ENCODE measurements around the gene SERPINA3. TPM values are rescaled to one million over a fixed set of nuclear protein-coding genes. Genes with fewer than 3 reads are reported as not detected.

The SERPINA3 gene
- total RNA-seq, 1 experiment from 2014 or later: not detected

- intact Hi-C loops (cut with micrococcal nuclease): no loop called here
- Histone ChIP-seq H3K9ac (ENCODE audit: low read length) (no peak overlapping the region), H3K36me3 (ENCODE audit: low read depth, low read length) (no peaks in the 10 kb centered on the region), H3K4me2 (ENCODE audit: low read length) (no peak overlapping the region), H3K9me2 (replicated peaks; ENCODE audit: low read length) (no peaks in the 10 kb centered on the region), H3K79me2 (ENCODE audit: low read length) (no peaks in the 10 kb centered on the region), H3K9me3 (ENCODE audit: low read length) (peaks cover 11% of the 10 kb centered on the region; the same call in 1 of the 2 replicates), H3K4me3 (ENCODE audit: low read length) (no peak overlapping the region), H4K20me1 (ENCODE audit: low read length) (no peaks in the 10 kb centered on the region), H3K4me1 (ENCODE audit: insufficient read depth, low read length) (no peaks in the 10 kb centered on the region), H2AFZ (ENCODE audit: low read length) (no peak overlapping the region), H3F3A (ENCODE audit: low read length, unreplicated experiment) (no peaks in the 10 kb centered on the region), H3K27ac (ENCODE audit: low read length) (no peak overlapping the region), H3K27me3 (ENCODE audit: low read length) (no peaks in the 10 kb centered on the region)
- CTCF ChIA-PET: no interaction called here
- TF ChIP-seq EZH2 (IDR thresholded peaks at IDR 0.05; ENCODE audit: low read length, unreplicated experiment): no peak
- no peak for TF ChIP-seq EZH2phosphoT487 (IDR thresholded peaks at IDR 0.05; ENCODE audit: borderline replicate concordance, low read length)
- DNase-seq: no peak
- POLR2A ChIA-PET (ENCODE audit: unreplicated experiment): no interaction called here
- no peak for ATAC-seq
- no TSS peak for BruUV-seq (replicated peaks)
These were observed 3.8 kb downstream of the SERPINA3 start for GRCh38 chr14:94615823-94616570.

DNA sequence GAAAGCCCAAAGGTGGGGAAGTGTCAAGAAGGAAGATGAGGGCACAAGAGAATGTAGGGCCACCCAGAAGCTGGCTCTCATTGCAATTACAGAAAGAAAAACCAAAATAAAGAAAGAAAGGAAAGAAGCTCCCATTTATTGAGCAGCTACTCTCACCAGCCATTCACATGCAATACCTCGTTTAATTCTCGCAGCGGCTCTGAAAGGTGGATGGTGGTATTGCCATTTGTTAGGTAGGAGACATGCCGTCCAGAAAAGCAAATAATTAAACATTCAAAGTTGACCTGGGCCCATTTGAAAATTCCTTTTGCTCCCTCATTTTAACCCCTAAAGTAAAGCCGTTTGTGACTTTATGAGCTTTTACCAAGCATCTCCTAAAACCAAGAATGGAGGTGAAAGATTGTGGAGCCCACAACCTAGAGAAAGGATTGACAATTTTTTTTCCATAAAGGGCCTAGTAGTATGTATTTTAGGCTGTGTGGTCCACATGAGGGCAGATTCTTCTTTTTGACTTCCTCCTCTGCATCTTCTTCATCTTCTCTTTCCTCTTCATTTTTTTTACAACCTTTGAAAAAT is 5.3 kb downstream of the SERPINA3 start:
- Histone ChIP-seq H3K9me3 (ENCODE audit: low read length) (peaks cover 11% of the 10 kb centered on the region; the same call in 1 of the 2 replicates), H3F3A (ENCODE audit: low read length, unreplicated experiment) (no peaks in the 10 kb centered on the region), H3K27ac (ENCODE audit: low read length) (no peak overlapping the region), H3K9ac (ENCODE audit: low read length) (no peak overlapping the region), H4K20me1 (ENCODE audit: low read length) (no peaks in the 10 kb centered on the region), H3K4me2 (ENCODE audit: low read length) (no peak overlapping the region), H2AFZ (ENCODE audit: low read length) (no peak overlapping the region), H3K4me3 (ENCODE audit: low read length) (no peak overlapping the region), H3K79me2 (ENCODE audit: low read length) (no peaks in the 10 kb centered on the region), H3K36me3 (ENCODE audit: low read depth, low read length) (no peaks in the 10 kb centered on the region), H3K9me2 (replicated peaks; ENCODE audit: low read length) (no peaks in the 10 kb centered on the region), H3K27me3 (ENCODE audit: low read length) (no peaks in the 10 kb centered on the region), H3K4me1 (ENCODE audit: insufficient read depth, low read length) (no peaks in the 10 kb centered on the region)
- POLR2A ChIA-PET (ENCODE audit: unreplicated experiment): no interaction called here
- no peak for TF ChIP-seq EZH2phosphoT487 (IDR thresholded peaks at IDR 0.05; ENCODE audit: borderline replicate concordance, low read length)
- TF ChIP-seq EZH2 (IDR thresholded peaks at IDR 0.05; ENCODE audit: low read length, unreplicated experiment): no peak
- TF ChIP-seq, protein P1, sequence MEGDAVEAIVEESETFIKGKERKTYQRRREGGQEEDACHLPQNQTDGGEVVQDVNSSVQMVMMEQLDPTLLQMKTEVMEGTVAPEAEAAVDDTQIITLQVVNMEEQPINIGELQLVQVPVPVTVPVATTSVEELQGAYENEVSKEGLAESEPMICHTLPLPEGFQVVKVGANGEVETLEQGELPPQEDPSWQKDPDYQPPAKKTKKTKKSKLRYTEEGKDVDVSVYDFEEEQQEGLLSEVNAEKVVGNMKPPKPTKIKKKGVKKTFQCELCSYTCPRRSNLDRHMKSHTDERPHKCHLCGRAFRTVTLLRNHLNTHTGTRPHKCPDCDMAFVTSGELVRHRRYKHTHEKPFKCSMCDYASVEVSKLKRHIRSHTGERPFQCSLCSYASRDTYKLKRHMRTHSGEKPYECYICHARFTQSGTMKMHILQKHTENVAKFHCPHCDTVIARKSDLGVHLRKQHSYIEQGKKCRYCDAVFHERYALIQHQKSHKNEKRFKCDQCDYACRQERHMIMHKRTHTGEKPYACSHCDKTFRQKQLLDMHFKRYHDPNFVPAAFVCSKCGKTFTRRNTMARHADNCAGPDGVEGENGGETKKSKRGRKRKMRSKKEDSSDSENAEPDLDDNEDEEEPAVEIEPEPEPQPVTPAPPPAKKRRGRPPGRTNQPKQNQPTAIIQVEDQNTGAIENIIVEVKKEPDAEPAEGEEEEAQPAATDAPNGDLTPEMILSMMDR (conservative IDR thresholded peaks at IDR 0.05; ENCODE audit: low read depth, low read length): no peak
- ATAC-seq: no peak
- no peak for DNase-seq
- no TSS peak for BruUV-seq (replicated peaks)
- CTCF ChIA-PET: no interaction called here
- intact Hi-C loops (cut with micrococcal nuclease): no loop called here

- ATAC-seq: no peak
- no peaks in the 10 kb centered on the region for H3K4me1 ChIP-seq (ENCODE audit: insufficient read depth, low read length)
- intact Hi-C loops (cut with micrococcal nuclease): no loop called here
- TF ChIP-seq, protein P1 (conservative IDR thresholded peaks at IDR 0.05; ENCODE audit: low read depth, low read length): no peak
- no peaks in the 10 kb centered on the region for H4K20me1 ChIP-seq (ENCODE audit: low read length)
- ChIA-PET CTCF (no interaction called here), POLR2A (ENCODE audit: unreplicated experiment) (no interaction called here)
- 0 out of 2 replicates have a peak, but pooled peaks cover 4% of the 10 kb centered on the region for H3K27me3 ChIP-seq (ENCODE audit: low read length)
- peaks cover 11% of the 10 kb centered on the region; the same call in 1 of the 2 replicates for H3K9me3 ChIP-seq (ENCODE audit: low read length)
- H3K9ac ChIP-seq (ENCODE audit: low read length): no peak overlapping the region
- no peak overlapping the region for H3K27ac ChIP-seq (ENCODE audit: low read length)
- BruUV-seq (replicated peaks): no TSS peak
- no peak overlapping the region for H3K4me3 ChIP-seq (ENCODE audit: low read length)
- H3K79me2 ChIP-seq (ENCODE audit: low read length): no peaks in the 10 kb centered on the region
- DNase-seq: no peak
- H3F3A ChIP-seq (ENCODE audit: low read length, unreplicated experiment): no peaks in the 10 kb centered on the region
- no peak overlapping the region for H2AFZ ChIP-seq (ENCODE audit: low read length)
- no peak overlapping the region for H3K4me2 ChIP-seq (ENCODE audit: low read length)
- no peaks in the 10 kb centered on the region for H3K36me3 ChIP-seq (ENCODE audit: low read depth, low read length)
- no peaks in the 10 kb centered on the region for H3K9me2 ChIP-seq (replicated peaks; ENCODE audit: low read length)
These were observed 6.0 kb downstream of the SERPINA3 start for GRCh38 chr14:94617988-94618822.
